BLaER1 treated with 17β-estradiol and CSF1 and Interleukin-3, amounts not matched to agents 10 nM and 100 nM (cell line): ENCODE data around the gene CPSF4L.

Experiments
- H3K27ac ChIP-seq, 11 experiments: shearing (Covaris generic); formaldehyde crosslinking; 2 replicates each; pipeline ENCODE4 v1.8.1; 2022
- H3K27me3 ChIP-seq, 11 experiments: shearing (Covaris generic); formaldehyde crosslinking; 2 replicates each; pipeline ENCODE4 v1.8.1; 2022
- H3K36me3 ChIP-seq, 11 experiments: shearing (Covaris generic); formaldehyde crosslinking; 2 replicates each; pipeline ENCODE4 v1.8.1; 2022
- H3K4me1 ChIP-seq, 10 experiments: shearing (Covaris generic); formaldehyde crosslinking; 2 replicates each; pipeline ENCODE4 v1.8.1; 2022
- H3K4me2 ChIP-seq, 11 experiments: shearing (Covaris generic); formaldehyde crosslinking; 2 replicates each; pipeline ENCODE4 v1.8.1; 2022
- H3K4me3 ChIP-seq, 10 experiments: shearing (Covaris generic); formaldehyde crosslinking; 2 replicates each; pipeline ENCODE4 v1.8.1; 2022
- H3K9ac ChIP-seq, 11 experiments: shearing (Covaris generic); formaldehyde crosslinking; 2 replicates each; pipeline ENCODE4 v1.8.1; 2022
- H3K9me3 ChIP-seq, 11 experiments: shearing (Covaris generic); formaldehyde crosslinking; replicated peaks in 1 of 11; 2 replicates each; pipeline ENCODE4 v1.8.1; 2022
- H4K20me1 ChIP-seq, 11 experiments: shearing (Covaris generic); formaldehyde crosslinking; 2 replicates each; pipeline ENCODE4 v1.8.1; 2022
- Cebpa-rat ChIP-seq, 11 experiments: shearing (Covaris generic); IDR thresholded peaks; 2 replicates each; pipeline ENCODE4 v1.8.1; 2022

CPSF4L gene

DNA sequence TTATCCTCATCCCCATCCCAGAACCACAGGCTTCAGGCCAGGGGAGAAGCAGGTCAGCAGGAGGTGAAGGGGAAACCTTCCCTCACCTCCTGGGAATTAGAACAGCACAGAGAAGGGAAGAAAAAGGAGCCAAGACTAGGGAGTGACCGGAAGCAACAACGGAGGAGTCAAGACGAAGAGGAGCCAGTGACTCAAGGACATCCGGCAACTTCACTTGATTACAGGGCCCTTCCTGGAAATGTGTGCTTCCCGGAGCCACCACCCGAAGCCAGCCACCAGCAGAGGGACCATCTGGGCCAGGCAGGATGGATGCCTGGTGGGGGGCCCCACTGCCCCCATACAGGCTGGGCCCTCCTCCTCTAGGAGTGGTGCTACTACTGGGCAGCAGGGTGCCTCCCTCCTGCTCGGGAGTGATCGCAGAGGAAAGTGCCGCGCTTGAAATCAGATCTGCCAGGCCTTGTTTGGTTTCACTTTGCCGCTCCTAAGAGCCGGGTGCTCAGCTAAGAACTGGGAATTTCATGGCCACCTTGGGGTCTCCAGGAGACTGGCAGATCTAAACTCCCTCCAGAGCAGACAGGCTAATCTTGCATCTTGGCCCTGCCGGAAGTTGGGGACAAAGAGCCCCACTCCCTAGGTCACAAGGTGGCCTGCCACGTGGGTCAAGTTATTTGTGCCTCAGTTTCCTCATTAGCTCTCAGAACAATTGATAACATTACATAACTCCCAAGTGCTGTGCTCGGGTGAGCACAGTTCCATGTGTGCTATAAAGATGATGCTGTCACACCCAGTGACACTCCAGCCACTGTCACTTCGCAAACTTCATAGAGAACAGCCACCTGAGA, 43.5 kb upstream of the CPSF4L start:
- H3K4me1 ChIP-seq = peaks cover 58 to 74% (median 61%) of the 10 kb centered on the region in 10 experiments
- H3K4me3 ChIP-seq = peak overlapping the region; percentile 39 to 63 (median 46); a peak in 18 of 20 replicates
- H3K9ac ChIP-seq = peak overlapping the region; percentile 56 to 82 (median 72)
- no peak for TF ChIP-seq Cebpa-rat (IDR thresholded peaks at IDR 0.05)
- H4K20me1 ChIP-seq = no peaks in the 10 kb centered on the region; a peak in 1 of 22 replicates
- H3K27ac ChIP-seq = peak overlapping the region; percentile 63 to 83 (median 75)
- H3K9me3 ChIP-seq = no peaks in the 10 kb centered on the region
- H3K4me2 ChIP-seq = peak overlapping the region; percentile 80 to 99 (median 92)
- 0 out of 22 replicates have a peak, but pooled peaks cover 0 to 3% (median 0%) of the 10 kb centered on the region in 11 experiments for H3K36me3 ChIP-seq
- no peaks in the 10 kb centered on the region for H3K27me3 ChIP-seq

DNA sequence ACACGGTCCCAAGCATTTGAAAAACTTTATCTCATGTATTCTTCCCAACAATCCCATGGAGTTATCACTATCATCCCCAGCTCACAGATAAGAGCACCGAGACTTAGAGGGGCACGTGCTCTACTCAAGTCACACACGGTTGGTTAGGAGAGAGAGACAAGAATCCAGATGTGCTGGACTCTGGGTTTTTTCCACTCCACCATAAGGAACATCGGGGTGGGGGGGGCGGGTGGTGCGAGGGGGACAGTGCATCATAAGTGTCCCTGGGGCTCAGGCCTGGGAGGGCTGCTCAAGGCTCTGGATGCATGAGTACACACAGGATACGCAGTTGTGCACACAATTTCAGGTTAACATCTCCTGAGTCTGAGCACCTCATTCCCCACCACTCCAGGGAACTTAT, 42.8 kb upstream of the CPSF4L start:
- Histone ChIP-seq H3K27ac (peak overlapping the region; percentile 63 to 83 (median 75); a peak in 18 of 22 replicates), H4K20me1 (no peaks in the 10 kb centered on the region; a peak in 1 of 22 replicates), H3K4me3 (peak overlapping the region in 5 of 10 experiments; percentile 41 to 53 (median 48); a peak in 9 of 20 replicates), H3K36me3 (0 out of 22 replicates have a peak, but pooled peaks cover 0 to 3% (median 0%) of the 10 kb centered on the region in 11 experiments), H3K4me1 (peaks cover 57 to 74% (median 61%) of the 10 kb centered on the region in 10 experiments), H3K9ac (peak overlapping the region; percentile 56 to 82 (median 72); a peak in 18 of 22 replicates), H3K9me3 (no peaks in the 10 kb centered on the region), H3K27me3 (no peaks in the 10 kb centered on the region), H3K4me2 (peak overlapping the region; percentile 80 to 99 (median 92))
- no peak for TF ChIP-seq Cebpa-rat (IDR thresholded peaks at IDR 0.05)

DNA sequence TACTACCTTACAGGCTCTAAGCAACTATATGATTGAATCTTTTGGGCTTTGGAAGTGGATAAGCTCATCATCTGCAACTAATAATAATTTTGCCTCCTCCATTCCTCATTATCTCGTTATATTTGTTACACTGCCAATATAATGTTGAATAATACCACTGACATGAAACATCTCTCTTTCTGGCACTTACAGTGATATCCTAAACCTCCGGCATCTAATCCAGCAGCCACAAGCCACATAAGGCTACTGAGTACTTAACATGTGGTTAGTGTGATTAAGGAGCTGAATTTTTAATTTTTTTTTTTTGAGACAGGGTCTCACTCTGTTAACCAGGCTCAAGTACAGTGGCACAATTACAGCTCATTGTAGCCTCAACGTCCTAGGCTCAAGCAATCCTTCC, 40.5 kb upstream of the CPSF4L start:
- Histone ChIP-seq H3K36me3 (0 out of 22 replicates have a peak, but pooled peaks cover 0 to 3% (median 0%) of the 10 kb centered on the region in 11 experiments), H3K4me2 (no peak overlapping the region), H3K27ac (no peak overlapping the region), H3K9ac (no peak overlapping the region), H3K4me3 (no peak overlapping the region), H3K9me3 (no peaks in the 10 kb centered on the region), H3K4me1 (peaks cover 57 to 68% (median 60%) of the 10 kb centered on the region in 10 experiments), H3K27me3 (no peaks in the 10 kb centered on the region), H4K20me1 (peaks cover 0 to 12% (median 0%) of the 10 kb centered on the region in 11 experiments; a peak in 6 of 22 replicates)
- no peak for TF ChIP-seq Cebpa-rat (IDR thresholded peaks at IDR 0.05)

DNA sequence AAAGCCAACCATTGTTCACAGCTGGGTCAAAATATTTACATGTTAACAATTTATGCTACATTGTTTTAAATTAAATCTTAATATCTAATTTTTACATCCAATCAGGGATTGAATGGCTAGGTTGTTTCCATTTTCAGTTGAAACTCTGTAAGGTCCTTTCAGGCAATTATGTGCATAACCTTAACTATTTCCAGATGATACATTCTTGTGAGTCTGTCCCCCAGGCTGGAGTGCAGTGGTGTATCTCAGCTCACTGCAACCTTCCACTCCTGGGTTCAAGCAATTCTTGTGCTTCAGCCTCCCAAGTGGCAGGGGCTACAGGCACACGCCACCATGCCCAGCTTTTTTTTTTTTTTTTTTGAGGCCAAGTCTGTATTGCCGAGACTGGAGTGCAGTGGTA, 39.7 kb upstream of the CPSF4L start:
- Histone ChIP-seq H3K27ac (no peak overlapping the region), H3K4me1 (peaks cover 48 to 60% (median 52%) of the 10 kb centered on the region in 10 experiments)

DNA sequence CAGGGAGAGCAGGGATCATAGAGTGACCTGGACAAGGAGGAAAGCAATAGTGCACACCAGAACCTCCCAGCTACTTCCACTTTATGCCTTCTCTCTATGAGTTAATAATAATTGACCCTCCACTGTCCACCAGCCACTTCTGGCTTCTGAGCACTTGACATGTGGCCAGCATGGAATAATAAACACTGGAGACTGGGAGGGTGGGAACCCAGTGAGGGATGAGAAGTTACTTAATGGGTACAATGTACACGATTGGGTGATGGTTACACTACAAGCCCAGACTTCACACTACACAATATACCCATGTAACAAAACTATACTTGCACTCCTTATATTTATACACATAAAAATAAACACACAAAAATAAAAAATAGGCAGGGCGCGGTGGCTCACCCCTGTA, 38.7 kb upstream of the CPSF4L start:
- Histone ChIP-seq H3K27ac (no peak overlapping the region), H3K36me3 (no peaks in the 10 kb centered on the region), H3K4me2 (peak overlapping the region in 6 of 11 experiments; percentile 7 to 73 (median 20); a peak in 2 of 22 replicates), H3K4me1 (peaks cover 39 to 50% (median 42%) of the 10 kb centered on the region in 10 experiments), H4K20me1 (peaks cover 0 to 12% (median 0%) of the 10 kb centered on the region in 11 experiments; a peak in 6 of 22 replicates), H3K9ac (no peak overlapping the region), H3K27me3 (no peaks in the 10 kb centered on the region), H3K4me3 (no peak overlapping the region), H3K9me3 (no peaks in the 10 kb centered on the region)
- no peak for TF ChIP-seq Cebpa-rat (IDR thresholded peaks at IDR 0.05)

More for the DNA sequence above, 39.7 kb upstream of the CPSF4L start:
- no peak overlapping the region for H3K9ac ChIP-seq
- H3K27me3 ChIP-seq = no peaks in the 10 kb centered on the region
- H3K4me3 ChIP-seq = no peak overlapping the region
- no peak overlapping the region for H3K4me2 ChIP-seq
- H3K36me3 ChIP-seq = no peaks in the 10 kb centered on the region
- H4K20me1 ChIP-seq = peaks cover 0 to 12% (median 0%) of the 10 kb centered on the region in 11 experiments; a peak in 6 of 22 replicates
- no peak for TF ChIP-seq Cebpa-rat (IDR thresholded peaks at IDR 0.05)
- H3K9me3 ChIP-seq = no peaks in the 10 kb centered on the region

DNA sequence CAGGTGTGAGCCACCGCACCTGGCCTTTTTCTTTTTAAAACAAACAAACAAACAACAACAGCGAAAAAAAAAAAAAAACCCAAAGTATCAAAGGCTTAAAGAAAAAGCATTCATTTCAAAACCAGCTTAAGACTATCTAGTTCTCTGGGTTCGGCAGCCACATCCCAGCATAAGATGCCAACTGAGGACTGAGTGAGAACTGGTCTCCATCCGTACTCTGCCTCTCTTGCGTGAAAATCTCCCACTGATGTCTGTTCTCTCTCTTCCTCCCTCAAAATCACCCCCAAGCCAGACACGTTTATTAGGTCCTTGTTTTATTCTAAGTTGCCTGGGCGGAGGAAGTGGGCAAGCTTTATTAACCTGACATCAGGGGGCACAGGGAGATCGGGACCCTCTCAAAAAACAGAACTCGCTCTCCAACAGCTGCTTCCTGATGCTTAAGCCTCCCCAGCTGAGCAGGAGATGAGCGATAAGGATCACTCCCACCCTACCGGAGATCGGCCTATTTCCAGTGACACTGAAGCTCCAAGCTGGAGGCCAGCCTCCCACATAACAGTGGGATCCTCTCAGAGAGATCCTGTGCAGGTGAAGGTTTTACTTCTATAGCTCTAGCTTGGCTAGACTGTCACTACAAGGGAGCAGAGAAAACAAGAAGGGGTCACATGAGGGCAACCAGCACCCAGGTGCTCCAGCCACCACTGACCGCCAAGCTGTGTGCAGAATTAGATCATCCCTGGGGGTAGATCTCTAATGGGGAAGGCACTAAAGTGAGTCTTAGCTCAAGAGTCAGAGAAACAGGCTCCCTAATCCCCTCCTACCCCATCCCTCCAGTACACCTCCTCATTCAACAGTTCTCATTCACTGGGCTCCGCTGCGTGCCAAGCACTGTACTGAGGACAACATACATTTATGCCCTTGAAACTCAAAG, 36.5 kb upstream of the CPSF4L start:
- H4K20me1 ChIP-seq = peaks cover 0 to 18% (median 4%) of the 10 kb centered on the region in 11 experiments; a peak in 7 of 22 replicates
- H3K4me3 ChIP-seq = no peak overlapping the region
- peak overlapping the region; percentile 39 to 90 (median 73) for H3K4me2 ChIP-seq
- H3K4me1 ChIP-seq = peaks cover 37 to 45% (median 40%) of the 10 kb centered on the region in 10 experiments
- H3K27ac ChIP-seq = peak overlapping the region in 4 of 11 experiments; percentile 8 to 30 (median 18); a peak in 6 of 22 replicates
- H3K9me3 ChIP-seq = no peaks in the 10 kb centered on the region
- peak overlapping the region in 6 of 11 experiments; percentile 0 to 56 (median 31); a peak in 7 of 22 replicates for H3K9ac ChIP-seq
- no peaks in the 10 kb centered on the region for H3K36me3 ChIP-seq
- no peaks in the 10 kb centered on the region for H3K27me3 ChIP-seq
- no peak for TF ChIP-seq Cebpa-rat (IDR thresholded peaks at IDR 0.05)

DNA sequence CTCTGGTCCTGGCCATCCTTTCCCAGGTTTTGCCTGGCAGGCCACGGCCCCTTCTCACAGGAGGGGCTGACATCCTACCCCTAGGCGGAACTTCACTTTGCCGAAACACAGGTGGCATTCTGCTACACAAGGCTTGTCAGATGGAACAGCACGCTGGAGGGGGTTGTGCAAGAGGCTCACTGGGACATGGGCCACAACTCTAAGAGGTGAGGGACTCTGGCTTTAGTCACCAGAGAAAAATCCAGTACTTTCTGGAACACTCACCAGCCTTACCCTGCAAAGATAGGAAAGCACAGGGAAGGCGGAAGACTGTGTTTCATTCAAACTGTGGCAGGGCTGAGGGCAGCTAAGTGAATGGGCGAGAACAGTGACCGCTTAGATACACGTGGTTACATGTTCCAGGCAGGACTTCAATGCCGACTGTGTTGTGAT, 31.8 kb upstream of the CPSF4L start:
- H3K4me3 ChIP-seq = no peak overlapping the region
- H3K27me3 ChIP-seq = no peaks in the 10 kb centered on the region
- peak overlapping the region in 6 of 11 experiments; percentile 8 to 57 (median 33); a peak in 9 of 22 replicates for H3K9ac ChIP-seq
- H3K4me2 ChIP-seq = peak overlapping the region; percentile 52 to 99 (median 94)
- peak in 5 of 11 experiments; percentile 11 to 46 (median 17); a peak in 2 of 22 replicates for TF ChIP-seq Cebpa-rat (IDR thresholded peaks at IDR 0.05)
- H3K27ac ChIP-seq = peak overlapping the region in 5 of 11 experiments; percentile 18 to 47 (median 38); a peak in 10 of 22 replicates
- no peaks in the 10 kb centered on the region for H3K36me3 ChIP-seq
- peaks cover 65 to 73% (median 70%) of the 10 kb centered on the region in 10 experiments for H3K4me1 ChIP-seq
- H4K20me1 ChIP-seq = peaks cover 0 to 34% (median 4%) of the 10 kb centered on the region in 11 experiments; a peak in 10 of 22 replicates
- H3K9me3 ChIP-seq = no peaks in the 10 kb centered on the region

DNA sequence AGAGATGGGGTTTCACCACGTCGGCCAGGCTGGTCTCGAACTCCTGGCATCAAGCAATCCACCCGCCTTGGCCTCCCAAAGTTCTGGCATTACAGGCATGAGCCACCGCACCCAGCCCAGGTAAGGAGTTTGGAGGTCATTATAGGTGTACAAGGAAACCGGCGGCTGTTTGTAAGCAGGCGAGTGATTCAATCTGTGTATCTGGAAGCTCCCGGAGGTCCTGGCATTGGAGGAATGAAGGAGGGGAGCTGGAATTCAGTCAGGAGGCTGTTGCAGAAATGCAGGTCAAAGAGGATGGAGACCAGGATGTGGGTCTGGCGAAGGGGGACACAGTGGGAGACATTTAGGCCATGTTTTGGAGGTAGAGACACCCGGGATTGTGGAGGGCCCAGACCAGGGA, 31.4 kb upstream of the CPSF4L start:
- Histone ChIP-seq H3K27me3 (no peaks in the 10 kb centered on the region), H4K20me1 (peaks cover 0 to 30% (median under 1%) of the 10 kb centered on the region in 11 experiments; a peak in 9 of 22 replicates), H3K4me2 (peak overlapping the region; percentile 52 to 99 (median 94)), H3K9ac (peak overlapping the region in 5 of 11 experiments; percentile 12 to 57 (median 38); a peak in 7 of 22 replicates), H3K4me1 (peaks cover 60 to 73% (median 68%) of the 10 kb centered on the region in 10 experiments), H3K4me3 (no peak overlapping the region), H3K27ac (peak overlapping the region in 5 of 11 experiments; percentile 18 to 47 (median 38); a peak in 5 of 22 replicates), H3K36me3 (no peaks in the 10 kb centered on the region), H3K9me3 (no peaks in the 10 kb centered on the region)
- TF ChIP-seq Cebpa-rat (IDR thresholded peaks at IDR 0.05) = no peak
